Measurements from ENCODE around the gene SLC39A12.
"Not testable (repeated sequence)": the region's sequence is repeated elsewhere in the genome, so short reads cannot be mapped to it uniquely, and the experiment has no call there.

Gene SLC39A12

DNA sequence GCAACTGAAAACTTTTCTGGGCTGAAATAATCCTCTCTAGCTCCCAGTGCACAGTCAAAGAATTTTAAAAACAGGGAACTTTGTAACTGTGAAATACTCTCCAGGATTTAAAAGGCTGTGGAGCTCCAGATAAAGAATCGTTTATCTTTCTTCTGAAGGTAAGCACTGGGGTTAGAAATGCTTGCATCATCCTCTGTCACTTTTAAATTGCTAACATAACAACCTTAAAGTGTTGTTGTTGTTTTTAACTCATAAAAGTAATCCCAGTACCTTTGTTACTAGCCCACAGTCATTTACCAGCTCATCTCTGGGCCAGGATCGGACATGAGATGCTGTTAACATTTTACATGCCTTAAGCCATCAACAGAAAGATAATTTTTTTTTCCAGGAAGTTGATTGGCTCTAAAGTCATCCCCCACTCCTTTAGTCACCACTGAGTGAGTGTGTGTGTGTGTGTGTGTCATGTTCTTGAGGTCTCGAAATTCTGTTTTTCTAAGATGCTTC lies at the start of gene SLC39A12:
SLC39A12 (plus strand) TSS at position 51 of the 504 bp plus-strand sequence. CDS start 1,359 bp downstream, outside the sequence.
- DNase-seq: peak; percentile 61

DNA sequence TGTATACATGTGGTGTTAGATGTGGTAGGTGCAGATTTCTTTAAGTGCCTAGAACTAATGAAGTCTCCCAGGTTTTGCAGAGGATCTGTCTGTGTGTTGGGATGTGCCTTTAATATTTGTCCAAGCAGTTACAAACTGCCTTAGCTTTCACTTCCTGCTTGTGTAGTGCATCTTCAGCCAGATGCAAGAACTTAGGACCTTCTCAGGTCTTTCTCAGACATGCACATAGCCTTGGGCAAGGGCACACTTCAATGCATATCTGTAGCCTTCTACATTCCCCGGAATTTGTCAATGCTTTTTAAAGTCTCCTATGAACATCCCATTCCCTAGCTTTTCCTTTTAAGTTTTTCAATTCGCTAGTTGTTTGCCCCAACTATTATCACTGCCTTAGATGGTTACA lies 47.2 kb upstream of the SLC39A12 start:
- DNase-seq: no peak

DNA sequence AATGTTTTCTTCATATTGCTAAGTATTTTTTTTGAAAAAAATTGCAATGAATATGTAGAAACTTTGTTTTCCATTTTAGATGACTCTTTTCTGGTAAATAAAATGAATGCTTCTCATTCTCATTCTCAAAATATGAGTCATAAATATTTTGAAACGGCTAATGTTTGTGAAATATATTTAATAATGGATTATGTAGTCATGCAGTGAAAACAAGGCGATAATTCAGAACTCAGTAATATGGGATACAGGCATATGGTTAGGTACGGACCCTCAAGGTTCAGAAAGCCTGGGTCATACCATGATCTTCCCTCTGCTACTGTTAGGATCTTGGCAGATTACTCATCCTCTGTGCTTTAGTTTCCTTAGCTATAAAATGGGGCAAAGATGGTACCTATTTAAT lies 46.2 kb upstream of the SLC39A12 start:
- DNase-seq: peak; percentile 15

DNA sequence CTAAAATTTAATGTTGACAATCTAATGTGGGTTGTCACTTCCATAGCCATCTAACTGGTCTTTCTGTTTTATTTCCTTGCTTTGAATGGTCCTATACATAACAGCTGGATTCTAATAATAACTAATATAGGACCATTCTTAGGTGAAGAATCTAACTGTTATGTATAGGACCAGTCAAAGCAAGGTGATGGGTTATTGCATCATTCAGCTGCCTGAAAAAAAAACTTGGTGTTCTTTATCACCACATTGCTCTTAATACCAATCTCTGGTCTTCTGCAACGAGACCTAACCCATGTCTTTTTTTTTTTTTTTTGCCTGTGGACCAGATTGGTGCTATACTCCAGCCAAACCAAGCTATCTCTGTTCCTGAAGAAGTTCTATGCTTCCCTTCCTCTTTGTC lies 45.7 kb upstream of the SLC39A12 start:
- DNase-seq: no peak

DNA sequence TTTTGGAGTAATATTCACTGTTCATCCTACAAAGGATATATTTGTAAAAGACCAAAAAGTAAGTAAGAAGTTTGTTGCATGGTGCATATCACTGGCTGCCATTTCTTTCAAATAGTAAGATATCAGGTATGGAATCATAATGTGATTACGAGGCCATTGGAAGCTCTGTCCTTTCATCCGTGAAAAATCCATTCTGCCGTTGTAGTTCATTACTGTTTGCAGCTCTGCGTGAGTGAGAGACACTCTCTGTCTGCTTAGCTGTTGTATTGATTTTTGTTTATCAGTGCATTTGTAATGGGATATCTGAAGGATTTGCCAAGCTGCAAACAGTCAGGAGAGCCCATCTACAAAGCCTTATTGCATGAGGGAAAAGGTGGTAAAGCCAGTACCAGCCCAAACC lies 44.1 kb upstream of the SLC39A12 start:
- DNase-seq: no peak

DNA sequence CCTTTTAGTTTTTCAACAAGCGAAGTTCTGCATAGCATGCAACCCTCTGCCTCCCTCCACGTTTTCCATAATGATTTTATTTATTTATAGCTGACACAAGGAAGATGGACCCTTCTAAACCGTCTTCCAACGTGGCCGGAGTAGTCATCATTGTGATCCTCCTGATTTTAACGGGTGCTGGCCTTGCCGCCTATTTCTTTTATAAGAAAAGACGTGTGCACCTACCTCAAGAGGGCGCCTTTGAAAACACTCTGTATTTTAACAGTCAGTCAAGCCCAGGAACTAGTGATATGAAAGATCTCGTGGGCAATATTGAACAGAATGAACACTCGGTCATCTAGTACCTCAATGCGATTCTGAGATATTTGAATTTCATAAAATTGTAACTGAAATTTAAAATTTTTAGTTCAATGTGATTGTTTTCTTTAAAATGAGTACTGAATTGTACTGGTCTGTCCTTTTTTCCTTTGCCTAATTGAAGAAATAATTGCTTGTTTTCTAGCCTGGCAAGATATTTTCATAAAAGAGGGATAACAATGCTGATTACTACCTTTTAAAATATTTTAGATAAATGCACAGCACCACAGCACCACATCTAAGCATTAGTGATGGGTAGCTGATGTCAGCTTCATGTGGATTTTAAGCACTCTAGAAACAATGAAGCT lies 41.5 kb upstream of the SLC39A12 start:
- DNase-seq: peak; percentile 22

DNA sequence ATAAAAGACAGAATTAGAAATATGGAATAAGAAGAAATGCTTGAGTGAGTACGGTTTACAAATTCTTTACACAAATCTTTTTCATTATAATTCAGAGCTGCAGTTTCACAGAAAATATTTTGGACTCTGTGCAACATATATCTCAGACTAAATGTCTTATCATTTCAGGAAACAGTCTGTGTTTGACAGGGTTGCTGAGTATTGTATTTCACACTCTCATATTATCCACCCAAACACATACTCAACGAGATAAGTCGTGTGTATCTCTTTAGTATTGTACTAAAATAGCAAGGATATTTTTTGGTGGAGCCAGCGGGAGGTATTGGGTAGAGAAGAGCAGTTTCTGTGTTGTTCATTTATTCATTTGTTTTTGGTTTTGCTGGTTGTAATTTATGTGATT lies 39.0 kb upstream of the SLC39A12 start:
- no peak for DNase-seq

DNA sequence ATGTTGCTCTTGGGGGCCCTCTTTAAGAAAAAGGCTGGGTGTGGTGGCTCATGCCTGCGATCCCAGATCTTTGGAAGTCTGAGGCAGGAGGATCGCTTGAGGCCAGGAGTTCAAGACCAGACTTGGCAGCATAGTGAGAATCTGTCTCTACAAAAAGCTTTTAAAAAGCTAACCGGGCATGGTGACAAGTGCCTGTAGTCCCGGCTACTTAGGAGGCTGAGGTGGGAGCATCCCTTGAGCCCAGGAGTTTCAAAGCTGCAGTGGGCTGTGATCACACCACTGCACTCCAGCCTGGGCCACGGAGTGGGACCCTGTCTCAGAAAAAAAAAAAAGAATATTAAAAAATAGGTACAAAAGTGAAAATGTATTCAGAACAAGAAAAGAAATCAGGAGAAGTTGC lies 38.1 kb upstream of the SLC39A12 start:
- no peak for DNase-seq

DNA sequence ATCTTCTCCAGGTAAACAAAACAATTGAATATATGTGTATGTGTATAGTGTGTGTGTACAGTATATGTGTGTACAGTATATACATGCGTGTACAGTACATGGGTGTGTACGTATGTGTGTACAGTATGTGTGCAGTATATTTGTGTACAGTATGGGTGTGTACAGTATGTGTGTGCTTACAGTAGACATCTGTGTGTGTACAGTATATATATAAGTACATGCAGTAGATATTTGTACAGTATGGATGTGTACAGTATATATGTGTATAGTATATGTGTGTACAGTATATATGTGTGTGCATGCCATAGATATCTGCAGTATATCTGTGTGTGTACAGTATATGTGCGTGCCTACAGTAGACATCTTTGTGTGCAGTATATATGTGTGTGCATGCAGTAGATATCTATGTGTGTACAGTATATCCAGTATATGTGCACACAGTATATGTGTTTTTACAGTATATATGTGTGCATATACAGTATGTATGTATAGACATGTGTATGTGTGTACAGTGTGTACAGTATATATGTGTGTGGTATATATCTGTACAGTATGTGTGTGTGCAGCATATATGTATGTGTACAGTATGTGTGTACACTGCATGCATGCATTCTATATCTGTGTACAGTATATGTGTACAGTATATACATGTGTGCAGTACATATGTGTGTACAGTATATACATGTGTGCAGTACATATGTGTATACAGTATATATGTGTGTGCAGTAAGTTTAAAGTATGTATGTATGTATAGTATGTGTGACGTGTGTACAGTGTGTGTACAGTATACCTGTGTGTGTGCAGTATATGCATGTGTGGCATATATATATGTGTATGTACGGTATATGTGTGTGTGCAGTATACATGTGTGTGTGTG lies 37.3 kb upstream of the SLC39A12 start:
- DNase-seq: no peak

DNA sequence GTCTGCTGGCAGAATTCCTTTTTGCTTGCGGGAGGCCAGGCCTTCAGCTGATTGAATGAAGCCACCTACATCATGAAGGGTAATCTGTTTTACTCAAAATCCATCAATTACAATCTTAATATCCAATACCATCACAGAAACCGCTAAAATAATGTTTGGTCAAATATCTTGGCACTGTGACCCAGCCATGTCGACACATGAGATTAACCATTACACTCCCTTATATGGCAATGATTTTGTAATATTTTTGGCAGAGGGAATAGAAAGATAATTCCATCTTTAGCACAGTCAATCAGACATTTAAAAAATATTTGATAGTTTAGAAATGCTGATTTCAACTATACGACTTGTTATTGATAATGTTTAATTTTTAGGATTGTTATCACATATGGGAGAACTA lies 36.5 kb upstream of the SLC39A12 start:
- DNase-seq: no peak

DNA sequence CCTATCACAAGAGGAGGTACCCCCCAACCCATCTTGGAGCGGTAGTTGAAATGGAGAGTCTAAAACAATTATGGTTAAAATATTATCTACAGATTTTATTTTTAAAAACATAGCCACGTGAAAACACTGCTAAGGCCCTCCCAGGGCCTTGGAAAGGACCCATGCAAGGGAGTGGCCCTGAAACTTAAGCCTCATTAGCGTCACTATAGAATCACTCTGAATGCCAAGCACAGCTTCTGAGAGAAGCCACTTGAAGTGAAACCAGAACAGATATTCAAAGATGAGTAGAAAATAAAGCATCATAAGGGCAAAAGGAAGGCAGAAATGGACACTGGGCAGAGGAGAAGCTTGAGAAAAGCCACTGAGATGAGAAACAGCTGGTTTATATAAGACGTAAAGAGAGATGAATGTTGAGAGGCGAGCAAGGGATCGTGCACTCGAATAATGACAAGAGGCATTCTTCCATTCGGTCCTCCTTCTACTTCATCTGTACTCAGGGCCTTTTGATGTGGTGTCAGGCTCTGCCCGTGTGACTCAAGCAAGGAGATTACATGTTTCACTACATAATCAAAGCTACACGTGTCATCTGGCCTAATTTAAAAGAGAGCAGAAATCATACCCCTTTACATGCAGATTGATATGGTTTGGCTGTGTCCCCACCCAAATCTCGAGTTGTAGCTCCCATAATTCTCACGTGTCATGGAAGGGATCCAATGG lies 33.4 kb upstream of the SLC39A12 start:
- no peak for DNase-seq

DNA sequence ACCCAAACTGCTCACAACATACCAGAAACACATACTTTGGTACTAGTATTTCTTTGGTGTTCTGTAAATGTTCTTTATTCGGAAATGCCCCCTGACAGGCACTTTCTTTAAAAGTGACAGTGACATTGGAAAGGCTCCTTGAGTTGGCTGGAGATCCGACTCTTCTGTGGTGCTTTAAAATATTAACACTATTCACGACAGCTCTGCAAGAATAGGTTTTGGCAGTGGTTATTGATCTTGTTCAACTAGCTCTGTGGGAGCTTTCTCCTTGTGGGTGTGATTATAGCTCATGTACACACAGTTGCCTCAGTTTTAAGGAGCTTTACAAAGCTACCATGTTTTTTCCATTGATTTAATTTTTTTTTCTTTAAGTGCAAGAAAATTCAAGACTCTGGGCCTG lies 30.3 kb upstream of the SLC39A12 start:
- DNase-seq: no peak

DNA sequence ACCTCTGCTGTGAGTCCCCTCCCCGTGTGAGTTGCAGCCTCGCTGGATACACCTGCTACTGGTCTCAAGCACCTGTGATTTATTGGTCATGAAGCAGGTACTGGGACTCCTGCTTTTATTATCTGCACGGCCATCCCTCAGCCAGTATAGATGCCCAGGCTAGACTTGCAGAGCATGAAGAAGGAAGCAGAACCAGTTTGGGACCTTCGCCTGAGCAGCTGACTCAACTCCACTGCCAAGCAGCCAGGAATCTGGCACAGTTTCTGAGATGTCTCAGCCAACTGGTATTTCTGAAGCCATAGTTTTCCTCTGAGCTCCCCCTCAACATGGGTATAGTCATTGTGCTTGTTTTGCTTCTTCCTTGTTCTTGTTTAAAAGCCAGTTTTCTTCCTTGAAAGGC lies 28.0 kb upstream of the SLC39A12 start:
- DNase-seq: peak; percentile 95

DNA sequence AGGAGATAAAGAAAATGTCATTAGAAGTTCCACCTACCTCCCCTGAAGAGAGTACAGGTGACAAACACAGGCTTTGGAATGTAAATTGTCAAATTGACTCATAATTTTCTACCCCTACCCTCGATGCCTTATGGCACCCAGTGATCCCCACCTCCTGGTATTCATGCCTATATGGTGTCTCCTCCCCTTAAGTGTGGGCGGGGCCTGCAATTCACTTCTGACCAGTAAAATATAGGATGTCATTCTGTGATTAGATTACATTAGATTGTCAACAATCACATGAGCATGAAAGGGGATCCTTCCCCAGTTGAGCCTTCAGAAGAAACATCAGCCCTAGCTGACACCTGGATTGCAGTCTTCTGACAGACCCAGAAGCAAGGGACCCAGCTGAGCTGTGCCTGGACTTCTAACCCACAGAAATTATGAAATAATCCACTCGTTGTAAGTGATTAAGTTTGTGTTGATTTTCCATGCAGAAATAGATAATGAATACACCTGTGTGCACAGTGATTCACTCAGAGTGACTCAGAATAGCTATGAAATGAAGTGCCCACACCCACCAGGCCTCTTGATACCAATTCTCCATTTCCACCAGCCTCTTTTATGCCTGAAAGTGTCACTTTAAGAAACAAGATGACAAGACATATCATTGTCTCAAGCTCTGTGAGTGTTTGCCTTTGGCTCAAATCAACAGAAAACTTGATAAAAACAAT lies 8.5 kb upstream of the SLC39A12 start:
- DNase-seq: no peak

DNA sequence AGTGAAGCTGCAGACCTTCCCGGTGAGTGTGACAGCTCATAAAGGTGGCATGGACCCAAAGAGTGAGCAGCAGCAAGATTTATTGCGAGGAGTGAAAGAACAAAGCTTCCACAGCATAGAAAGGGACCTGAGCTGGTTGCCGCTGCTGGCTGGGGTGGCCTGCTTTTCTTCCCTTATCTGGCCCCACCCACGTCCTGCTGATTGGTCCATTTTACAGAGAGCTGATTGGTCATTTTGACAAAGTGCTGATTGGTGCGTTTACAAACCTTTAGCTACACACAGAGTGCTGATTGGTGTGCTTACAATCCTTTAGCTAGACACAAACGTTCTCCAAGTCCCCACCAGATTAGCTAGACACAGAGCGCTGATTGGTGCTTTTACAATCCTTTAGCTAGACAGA lies 1.4 kb upstream of the SLC39A12 start:
- not testable (repeated sequence) for DNase-seq

DNA sequence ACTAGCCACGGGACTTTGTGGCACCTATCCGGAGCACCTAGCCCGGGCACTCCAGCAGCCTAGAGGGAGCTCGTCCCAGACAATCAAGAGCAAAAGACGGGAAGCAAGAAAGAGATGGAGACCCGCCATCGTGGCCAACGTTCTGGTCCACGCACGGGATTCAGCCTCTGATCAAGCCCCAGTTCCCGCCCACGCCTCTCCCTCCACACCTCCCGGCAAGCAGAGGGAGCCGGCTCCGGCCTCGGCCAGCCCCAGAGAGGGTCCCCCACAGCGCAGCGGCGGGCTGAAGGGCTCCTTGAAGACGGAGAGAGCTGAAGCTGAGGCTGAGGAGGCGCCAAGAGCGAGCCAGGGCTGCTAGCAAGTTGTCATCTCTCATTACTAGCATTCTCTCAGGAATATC lies 992 bp upstream of the SLC39A12 start:
- DNase-seq: no peak

DNA sequence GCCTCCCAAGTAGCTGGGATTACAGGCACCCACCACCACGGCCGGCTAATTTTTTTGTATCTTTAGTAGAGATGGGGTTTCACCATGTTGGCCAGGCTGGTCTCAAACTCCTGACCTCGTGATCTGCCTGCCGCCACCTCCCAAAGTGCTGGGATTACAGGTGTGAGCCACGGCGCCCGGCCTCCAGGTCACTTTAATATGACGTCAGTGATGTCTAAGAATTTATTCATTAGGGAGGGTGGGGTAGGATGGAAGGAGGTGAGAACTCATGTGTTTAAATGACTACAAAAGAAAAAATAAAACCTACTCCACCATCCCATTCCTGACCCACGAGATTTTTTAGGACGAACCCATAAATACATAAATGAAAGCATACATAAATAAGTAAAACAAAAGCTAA lies 2.7 kb downstream of the SLC39A12 start:
- DNase-seq: not testable (repeated sequence)

DNA sequence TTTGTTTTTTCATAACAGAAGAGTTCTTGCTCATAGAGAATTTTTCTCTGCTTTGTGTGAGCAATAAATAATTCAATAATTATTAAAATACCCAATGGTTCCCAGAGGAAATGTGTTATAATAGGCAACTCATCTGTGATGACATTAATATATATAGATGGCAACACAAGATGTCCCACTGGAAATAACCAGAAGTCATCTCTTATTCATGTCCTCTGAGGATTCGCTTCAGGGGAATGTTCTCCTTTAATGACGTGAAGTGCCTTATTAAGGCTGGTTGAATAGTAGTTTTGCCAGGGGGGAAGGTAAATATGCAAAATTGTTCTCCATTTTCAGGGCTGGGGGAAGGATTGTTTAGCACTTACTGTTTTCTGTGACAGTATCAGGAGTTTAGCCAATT lies 3.1 kb downstream of the SLC39A12 start:
- DNase-seq: no peak

DNA sequence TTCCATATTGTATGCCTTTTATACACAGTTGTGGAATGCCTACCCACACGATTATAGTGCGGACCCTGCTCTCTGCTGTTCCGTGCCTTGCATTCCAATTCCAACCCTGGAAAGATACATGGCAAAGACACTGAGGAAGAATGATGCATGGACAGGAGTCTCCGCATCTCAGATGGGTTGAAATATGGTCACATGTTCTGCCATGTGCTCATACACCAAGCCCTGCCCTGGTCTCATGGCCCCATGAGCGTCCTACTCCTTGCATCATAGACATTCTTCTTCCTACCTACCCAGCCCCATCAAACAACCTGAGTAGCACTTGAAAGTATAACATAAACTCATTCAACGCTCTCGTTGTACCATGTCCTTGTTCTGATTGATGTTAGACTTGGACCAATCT lies 6.3 kb downstream of the SLC39A12 start:
- DNase-seq: no peak

DNA sequence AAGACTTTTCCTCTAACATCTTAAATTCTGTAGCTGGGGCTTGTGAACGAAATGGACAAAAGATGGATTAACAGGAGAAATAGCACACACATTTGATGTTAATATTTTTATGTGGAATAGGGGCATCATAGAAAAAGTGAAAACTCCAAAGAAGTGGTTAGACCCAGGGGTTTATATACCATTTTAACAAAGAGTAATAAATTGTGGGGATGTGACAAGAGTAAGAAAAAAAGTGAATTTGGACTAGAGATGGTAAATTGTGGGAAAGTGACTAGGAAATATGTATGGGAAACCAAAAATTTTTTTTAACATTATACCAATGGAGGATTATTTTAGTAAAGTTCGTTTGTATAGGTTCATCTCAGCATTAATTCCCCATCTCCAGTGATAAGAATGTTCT lies 8.2 kb downstream of the SLC39A12 start:
- DNase-seq: no peak

DNA sequence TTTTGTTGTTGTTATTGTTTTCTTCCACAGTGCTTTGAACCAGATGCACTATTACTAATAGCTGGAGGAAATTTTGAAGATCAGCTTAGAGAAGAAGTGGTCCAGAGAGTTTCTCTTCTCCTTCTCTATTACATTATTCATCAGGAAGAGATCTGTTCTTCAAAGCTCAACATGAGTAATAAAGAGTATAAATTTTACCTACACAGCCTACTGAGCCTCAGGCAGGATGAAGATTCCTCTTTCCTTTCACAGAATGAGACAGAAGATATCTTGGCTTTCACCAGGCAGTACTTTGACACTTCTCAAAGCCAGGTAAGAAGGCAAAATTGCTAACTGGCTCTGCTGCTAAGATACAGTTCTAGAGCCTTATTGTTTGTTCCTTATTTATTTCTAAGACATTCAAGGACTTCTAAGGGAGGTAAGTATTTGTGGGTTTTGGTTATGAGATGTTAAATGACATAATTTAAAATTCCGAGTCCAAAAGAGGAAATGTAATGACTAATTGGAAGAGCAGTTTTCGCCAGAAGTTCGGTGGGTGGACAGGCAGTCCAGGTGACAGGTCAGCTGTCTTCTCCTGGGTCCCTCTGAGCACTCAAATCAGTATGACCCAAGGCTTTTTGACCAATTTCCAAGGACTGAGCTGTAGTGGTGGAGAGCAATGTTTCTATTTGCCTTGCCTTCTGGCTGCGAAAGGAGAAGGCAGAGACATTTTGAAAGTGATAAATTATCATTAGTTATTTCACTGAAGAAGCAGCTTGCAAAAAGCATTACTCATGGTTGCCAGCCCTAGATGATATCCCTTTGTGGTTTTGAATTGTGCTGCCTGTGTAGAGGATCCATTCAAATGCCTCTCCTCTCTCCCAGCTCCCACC lies 10.1 kb downstream of the SLC39A12 start:
- peak; percentile 72 for DNase-seq

DNA sequence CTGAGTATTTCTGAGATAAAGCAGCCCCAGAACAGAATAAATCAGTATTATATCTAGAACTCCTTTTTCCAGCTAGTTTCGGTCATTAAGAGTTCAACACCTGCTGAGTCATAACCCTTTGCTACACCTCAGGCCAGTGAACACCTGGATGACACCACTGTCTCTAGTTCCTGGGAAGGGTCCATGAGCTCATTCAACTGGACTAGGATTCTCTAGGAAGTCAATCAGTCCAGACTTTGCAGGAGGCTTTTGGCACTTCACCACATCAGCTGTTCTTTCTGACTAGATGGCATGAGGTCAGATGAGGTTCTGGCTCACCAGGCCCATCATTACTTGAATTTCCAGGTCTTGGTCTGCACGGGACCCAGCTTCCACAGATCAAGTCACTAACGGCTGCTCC lies 11.7 kb downstream of the SLC39A12 start:
- no peak for DNase-seq
